ENCODE data around the gene APBA2.

DNA sequence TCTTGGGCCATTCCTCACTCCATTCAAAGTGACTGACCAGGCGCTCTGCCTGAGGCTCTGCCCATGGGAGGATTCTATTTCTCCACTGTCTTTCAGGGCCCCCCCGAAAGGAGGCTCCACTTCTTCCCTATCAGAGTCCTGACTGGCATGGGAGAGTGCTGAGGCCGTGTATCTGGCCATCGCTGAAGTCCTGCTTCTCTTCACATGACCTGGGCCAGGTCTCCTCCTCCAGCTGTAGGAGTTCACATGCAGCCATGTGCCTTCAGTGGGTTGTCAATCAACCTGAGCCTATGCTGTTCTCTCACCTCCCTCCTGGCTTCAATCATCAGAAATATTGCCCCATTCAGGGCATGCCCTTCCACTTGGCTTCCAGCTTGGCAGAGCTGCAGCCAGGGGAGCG, 12.8 kb upstream of the APBA2 start:
- TF ChIP-seq, protein P1, sequence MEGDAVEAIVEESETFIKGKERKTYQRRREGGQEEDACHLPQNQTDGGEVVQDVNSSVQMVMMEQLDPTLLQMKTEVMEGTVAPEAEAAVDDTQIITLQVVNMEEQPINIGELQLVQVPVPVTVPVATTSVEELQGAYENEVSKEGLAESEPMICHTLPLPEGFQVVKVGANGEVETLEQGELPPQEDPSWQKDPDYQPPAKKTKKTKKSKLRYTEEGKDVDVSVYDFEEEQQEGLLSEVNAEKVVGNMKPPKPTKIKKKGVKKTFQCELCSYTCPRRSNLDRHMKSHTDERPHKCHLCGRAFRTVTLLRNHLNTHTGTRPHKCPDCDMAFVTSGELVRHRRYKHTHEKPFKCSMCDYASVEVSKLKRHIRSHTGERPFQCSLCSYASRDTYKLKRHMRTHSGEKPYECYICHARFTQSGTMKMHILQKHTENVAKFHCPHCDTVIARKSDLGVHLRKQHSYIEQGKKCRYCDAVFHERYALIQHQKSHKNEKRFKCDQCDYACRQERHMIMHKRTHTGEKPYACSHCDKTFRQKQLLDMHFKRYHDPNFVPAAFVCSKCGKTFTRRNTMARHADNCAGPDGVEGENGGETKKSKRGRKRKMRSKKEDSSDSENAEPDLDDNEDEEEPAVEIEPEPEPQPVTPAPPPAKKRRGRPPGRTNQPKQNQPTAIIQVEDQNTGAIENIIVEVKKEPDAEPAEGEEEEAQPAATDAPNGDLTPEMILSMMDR (IDR thresholded peaks at IDR 0.05; ENCODE audit: low read depth, low read length) = no peak
- TF ChIP-seq EZH2phosphoT487 (IDR thresholded peaks at IDR 0.05; ENCODE audit: low read depth) = no peak
